MM.1S (cell line): Measurements from ENCODE around the gene DLG5.

Experiments
- CTCF ChIP-seq: fragments of 300-600 bp; sonication (generic); IDR thresholded peaks from 2 replicates; pipeline ENCODE4 v1.5.1; 2016; ENCODE audit warnings: antibody characterized with exemption, low read length, mixed read lengths
- EZH2phosphoT487 ChIP-seq: fragments of 300-600 bp; sonication (generic); IDR thresholded peaks from 2 replicates; pipeline ENCODE4 v1.6.1; 2018; ENCODE audit warnings: antibody characterized with exemption, low read length

GRCh38 chr10:77844713-77845445 lies 81.7 kb downstream of the DLG5 start:
- TF ChIP-seq CTCF (no peak), EZH2phosphoT487 (no peak)
